Ishikawa (cell line): ENCODE measurements around the gene PRR16.

Source experiments
- TEAD4 ChIP-seq: IDR thresholded peaks from 2 replicates; pipeline ENCODE4 v1.6.1; 2012
- TF ChIP-seq, protein P1 (sequence below): IDR thresholded peaks from 2 replicates; pipeline ENCODE4 v1.6.1; 2012; ENCODE audit warnings: low read depth, mild to moderate bottlenecking

DNA sequence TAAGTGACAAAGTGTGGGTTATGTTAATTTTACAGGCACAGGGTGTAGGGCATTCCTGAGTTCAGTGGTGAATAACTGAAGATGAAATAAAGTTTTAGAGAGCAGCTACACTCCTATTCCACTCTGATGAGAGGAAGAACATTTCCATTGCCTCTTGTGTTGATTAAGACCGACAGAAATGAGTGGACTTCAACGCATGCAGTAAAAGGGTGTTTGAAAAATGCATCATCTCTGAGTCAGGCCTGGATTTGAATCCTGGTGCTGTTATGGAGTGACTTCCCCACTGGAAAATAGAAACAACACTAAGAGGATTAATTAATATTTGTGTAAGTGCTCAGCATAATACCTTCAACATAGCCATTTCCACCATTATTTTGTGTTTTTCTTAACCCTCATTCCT lies 86.3 kb downstream of the PRR16 start:
- no peak for TF ChIP-seq TEAD4
- TF ChIP-seq, protein P1, sequence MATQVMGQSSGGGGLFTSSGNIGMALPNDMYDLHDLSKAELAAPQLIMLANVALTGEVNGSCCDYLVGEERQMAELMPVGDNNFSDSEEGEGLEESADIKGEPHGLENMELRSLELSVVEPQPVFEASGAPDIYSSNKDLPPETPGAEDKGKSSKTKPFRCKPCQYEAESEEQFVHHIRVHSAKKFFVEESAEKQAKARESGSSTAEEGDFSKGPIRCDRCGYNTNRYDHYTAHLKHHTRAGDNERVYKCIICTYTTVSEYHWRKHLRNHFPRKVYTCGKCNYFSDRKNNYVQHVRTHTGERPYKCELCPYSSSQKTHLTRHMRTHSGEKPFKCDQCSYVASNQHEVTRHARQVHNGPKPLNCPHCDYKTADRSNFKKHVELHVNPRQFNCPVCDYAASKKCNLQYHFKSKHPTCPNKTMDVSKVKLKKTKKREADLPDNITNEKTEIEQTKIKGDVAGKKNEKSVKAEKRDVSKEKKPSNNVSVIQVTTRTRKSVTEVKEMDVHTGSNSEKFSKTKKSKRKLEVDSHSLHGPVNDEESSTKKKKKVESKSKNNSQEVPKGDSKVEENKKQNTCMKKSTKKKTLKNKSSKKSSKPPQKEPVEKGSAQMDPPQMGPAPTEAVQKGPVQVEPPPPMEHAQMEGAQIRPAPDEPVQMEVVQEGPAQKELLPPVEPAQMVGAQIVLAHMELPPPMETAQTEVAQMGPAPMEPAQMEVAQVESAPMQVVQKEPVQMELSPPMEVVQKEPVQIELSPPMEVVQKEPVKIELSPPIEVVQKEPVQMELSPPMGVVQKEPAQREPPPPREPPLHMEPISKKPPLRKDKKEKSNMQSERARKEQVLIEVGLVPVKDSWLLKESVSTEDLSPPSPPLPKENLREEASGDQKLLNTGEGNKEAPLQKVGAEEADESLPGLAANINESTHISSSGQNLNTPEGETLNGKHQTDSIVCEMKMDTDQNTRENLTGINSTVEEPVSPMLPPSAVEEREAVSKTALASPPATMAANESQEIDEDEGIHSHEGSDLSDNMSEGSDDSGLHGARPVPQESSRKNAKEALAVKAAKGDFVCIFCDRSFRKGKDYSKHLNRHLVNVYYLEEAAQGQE: no peak
